AG04450 (cell line): ENCODE data around the gene CLN6. TPM values are rescaled to one million over a fixed set of nuclear protein-coding genes. Genes with fewer than 3 reads are reported as not detected.
A peak's percentile ranks its signal among the peaks of the same experiment; 100 is the strongest.

Experiments
- CTCF ChIA-PET: fragments of 300-600, 350-600 bp; formaldehyde crosslinking; extraction: SDS; loops from one replicate; lab custom pipeline; 2022; ENCODE audit warnings: antibody characterized with exemption, inconsistent platforms; lab: Charles Lee
- POLR2A ChIA-PET: fragments of 350-600 bp; formaldehyde crosslinking; extraction: SDS; loops from one replicate; lab custom pipeline; 2021; ENCODE audit warnings: antibody characterized with exemption, inconsistent platforms; lab: Yijun Ruan, JAX
- DNase-seq: peaks from one replicate; pipeline ENCODE4 v3.0.0-alpha.2; 2011; ENCODE audit warnings: low read depth, low spot score
- H3K27ac ChIP-seq: one replicate; pipeline ENCODE4 v1.5.1; 2012; ENCODE audit warnings: low read depth, low read length, control low read depth
- H3K27me3 ChIP-seq: one replicate; pipeline ENCODE4 v1.6.0; 2012; ENCODE audit warnings: low read length; ENCODE audit not compliant: control insufficient read depth, insufficient read depth
- H3K4me3 ChIP-seq: 2 replicates; pipeline ENCODE4 v1.5.1; 2011; ENCODE audit warnings: mild to moderate bottlenecking, low read depth, low read length, control low read depth
- H3K9me3 ChIP-seq: 2 replicates; pipeline ENCODE4 v1.5.1; 2012; ENCODE audit warnings: low read length; ENCODE audit not compliant: control insufficient read depth, insufficient read depth
- polyA plus RNA-seq: library from polyadenylated mRNA; depleted of rRNA; stranded (reverse); fragments of >200 nt; gene quantifications from 2 replicates; pipeline ENCODE4 v1.2.3, GENCODE V29; 2011
- TF ChIP-seq, protein P1 (sequence below): IDR thresholded peaks from 2 replicates; pipeline ENCODE4 v1.5.1; 2011; ENCODE audit warnings: low read depth, low read length, control low read depth, inconsistent platforms

The CLN6 gene
- polyA plus RNA-seq, 1 experiment, result 13.0 TPM

DNA sequence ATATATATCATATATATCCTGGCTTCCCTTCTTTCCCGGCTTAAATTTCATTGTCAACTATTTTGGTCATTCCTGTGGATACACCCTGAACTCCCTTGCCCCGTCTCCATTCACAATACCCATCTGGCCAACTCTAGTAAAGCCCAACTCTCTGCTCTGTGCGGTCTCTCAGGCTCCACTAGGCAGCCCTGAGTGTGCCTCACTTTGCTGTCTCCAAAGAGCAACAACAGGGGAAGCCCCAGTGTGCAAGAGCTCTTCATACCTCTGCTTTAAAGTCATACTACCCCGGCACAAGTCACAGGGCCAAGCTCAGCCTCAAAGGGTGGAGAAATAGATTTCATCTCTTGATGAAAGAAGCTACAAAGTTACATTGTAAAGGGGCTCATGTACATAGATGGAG, 29.2 kb upstream of the CLN6 start:
- no peaks in the 10 kb centered on the region for H3K9me3 ChIP-seq
- CTCF ChIA-PET, result interaction anchor here (0.6 kb wide), 1 partner anchor 38 kb away, joined by 3 read pairs; no protein-coding TSS in a partner anchor
- POLR2A ChIA-PET, result interaction anchor here (0.5 kb wide), 1 partner anchor 34 kb away, joined by 3 read pairs; no protein-coding TSS in a partner anchor
- no peak overlapping the region for H3K4me3 ChIP-seq
- H3K27ac ChIP-seq, result no peak overlapping the region
- H3K27me3 ChIP-seq, result peaks cover 2% of the 10 kb centered on the region
- TF ChIP-seq, protein P1, sequence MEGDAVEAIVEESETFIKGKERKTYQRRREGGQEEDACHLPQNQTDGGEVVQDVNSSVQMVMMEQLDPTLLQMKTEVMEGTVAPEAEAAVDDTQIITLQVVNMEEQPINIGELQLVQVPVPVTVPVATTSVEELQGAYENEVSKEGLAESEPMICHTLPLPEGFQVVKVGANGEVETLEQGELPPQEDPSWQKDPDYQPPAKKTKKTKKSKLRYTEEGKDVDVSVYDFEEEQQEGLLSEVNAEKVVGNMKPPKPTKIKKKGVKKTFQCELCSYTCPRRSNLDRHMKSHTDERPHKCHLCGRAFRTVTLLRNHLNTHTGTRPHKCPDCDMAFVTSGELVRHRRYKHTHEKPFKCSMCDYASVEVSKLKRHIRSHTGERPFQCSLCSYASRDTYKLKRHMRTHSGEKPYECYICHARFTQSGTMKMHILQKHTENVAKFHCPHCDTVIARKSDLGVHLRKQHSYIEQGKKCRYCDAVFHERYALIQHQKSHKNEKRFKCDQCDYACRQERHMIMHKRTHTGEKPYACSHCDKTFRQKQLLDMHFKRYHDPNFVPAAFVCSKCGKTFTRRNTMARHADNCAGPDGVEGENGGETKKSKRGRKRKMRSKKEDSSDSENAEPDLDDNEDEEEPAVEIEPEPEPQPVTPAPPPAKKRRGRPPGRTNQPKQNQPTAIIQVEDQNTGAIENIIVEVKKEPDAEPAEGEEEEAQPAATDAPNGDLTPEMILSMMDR, result no peak
- no peak for DNase-seq

DNA sequence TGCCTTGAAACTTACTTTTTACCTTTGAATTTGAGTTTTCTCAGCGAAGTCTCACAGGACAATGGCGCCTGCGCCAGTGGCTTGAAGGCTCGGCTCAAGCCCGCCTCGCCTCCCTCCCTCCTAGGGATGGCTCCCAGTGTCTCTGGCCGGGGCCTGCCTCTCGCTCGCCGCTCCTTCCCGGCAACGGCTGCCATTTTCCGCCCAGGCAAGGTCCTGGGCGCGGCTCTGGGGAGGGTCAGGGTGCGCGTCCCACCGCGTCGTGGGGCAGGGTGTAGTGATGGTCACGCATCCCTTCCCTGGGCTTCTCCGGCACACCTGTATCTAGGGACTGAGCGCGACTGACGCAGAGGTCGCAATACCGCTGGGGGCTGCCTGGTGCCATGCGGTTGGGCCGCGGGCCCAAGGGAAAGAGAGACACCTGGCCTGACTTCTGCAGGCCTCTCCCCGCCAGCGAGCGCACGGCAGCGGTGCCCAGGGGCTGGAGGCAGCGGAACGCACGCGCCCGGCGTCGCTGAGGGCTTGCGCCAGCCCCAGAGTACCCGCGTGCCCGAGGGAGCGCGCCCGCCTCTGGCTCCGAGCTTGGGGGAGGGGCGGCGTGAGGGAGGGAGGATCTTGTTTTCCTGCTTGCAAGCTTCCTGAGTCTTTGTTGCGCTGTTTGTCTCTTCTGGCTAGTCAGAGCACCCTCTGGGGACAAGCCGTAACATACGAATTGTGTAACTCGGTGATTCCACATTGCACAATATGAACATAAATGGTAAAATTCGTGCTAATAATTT, 27.3 kb upstream of the CLN6 start:
- TF ChIP-seq, protein P1, result no peak
- no peak for DNase-seq
- ChIA-PET POLR2A (interaction anchor here (0.9 to 1.1 kb wide), 2 partner anchors 21 to 50 kb away, joined by 4 to 13 read pairs; partner anchors contain the start of gene FEM1B), CTCF (no interaction called here)
- Histone ChIP-seq H3K9me3 (no peaks in the 10 kb centered on the region), H3K4me3 (peak overlapping the region; percentile 60), H3K27me3 (peaks cover 2% of the 10 kb centered on the region), H3K27ac (peak overlapping the region; percentile 54)

DNA sequence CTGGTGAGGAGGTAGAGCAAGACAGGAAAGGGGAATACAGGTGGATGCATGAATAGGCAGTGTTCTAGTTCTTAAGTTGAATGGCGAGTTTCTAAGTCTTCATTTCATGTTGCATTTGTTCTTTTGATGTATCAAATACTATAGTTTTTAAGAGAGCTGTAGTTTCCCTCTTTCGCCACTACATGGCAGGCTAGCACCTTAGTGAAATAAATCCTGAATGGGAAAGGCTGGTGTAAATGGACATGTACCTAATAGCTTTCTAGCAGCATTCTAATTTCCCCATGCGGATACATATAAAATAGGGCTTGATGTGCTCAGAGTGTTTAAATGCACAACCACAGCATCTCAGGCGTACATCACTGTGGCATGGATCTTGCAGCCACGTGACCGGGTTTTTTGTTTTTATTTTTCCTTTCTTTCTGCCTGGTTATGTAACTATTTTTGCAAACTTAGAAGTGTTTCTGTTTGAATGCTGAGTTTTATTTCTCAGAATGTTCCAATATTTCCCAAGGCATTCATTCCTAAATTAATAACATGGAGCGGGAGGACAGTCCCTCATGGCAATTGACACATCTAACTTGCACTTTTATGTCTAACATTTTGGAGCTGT, 23.5 kb upstream of the CLN6 start:
- TF ChIP-seq, protein P1, result peak; percentile 89
- ChIA-PET CTCF (interaction anchor here (0.5 to 3.1 kb wide), 39 partner anchors 9 to 672 kb away, joined by 3 to 48 read pairs (median 4); partner anchors contain the start of gene FEM1B), POLR2A (interaction anchor here (1.5 to 1.6 kb wide), 2 partner anchors 25 to 54 kb away, joined by 5 to 11 read pairs; partner anchors contain the start of gene FEM1B)
- Histone ChIP-seq H3K27ac (no peak overlapping the region), H3K27me3 (peaks cover 2% of the 10 kb centered on the region), H3K9me3 (no peaks in the 10 kb centered on the region), H3K4me3 (no peak overlapping the region)
- peak; percentile 66 for DNase-seq

DNA sequence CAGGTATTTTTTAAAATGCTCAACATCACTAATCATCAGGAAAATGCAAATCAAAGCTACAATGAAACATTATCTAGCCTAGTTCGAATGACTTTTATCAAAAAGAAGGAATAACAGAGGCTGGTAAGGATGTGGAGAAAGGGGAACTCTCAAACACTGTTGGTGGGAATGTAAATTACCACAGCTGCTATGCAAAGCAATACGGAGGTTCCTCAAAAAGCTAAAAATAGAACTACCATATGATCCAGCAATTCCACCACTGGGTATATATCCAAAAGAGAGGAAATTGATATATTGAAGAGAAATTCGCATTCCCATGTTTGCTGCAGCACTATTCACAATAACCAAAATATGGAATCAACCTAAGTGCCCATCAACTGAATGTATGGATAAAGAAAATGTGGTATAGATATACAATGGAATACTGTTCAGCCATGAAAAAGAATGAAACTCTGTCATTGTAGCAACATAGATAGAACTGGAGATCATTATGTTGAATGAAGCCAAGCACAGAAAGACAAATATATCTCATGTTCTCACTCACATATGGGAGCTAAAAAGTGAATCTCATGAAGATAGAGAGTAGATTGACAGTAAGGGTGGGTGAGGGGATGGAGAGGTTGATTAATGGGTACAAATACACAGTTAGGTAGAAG, 19.7 kb upstream of the CLN6 start:
- H3K27ac ChIP-seq, result no peak overlapping the region
- ChIA-PET POLR2A (no interaction called here), CTCF (interaction anchor here (0.7 to 2.1 kb wide), 3 partner anchors 15 to 57 kb away, joined by 3 to 9 read pairs (median 3); no protein-coding TSS in a partner anchor)
- peaks cover 3% of the 10 kb centered on the region; the same call in 1 of the 2 replicates for H3K9me3 ChIP-seq
- no peak overlapping the region for H3K4me3 ChIP-seq
- TF ChIP-seq, protein P1, result no peak
- no peaks in the 10 kb centered on the region for H3K27me3 ChIP-seq
- DNase-seq, result no peak
